Pancreas (tissue), 10 donors: ENCODE measurements around the gene MIDN. TPM values are rescaled to one million over a fixed set of nuclear protein-coding genes. Genes with fewer than 3 reads are reported as not detected.
A peak's percentile ranks its signal among the peaks of the same experiment; 100 is the strongest.

Experiments
- ATAC-seq, 4 donors: fragments of 200-7000 bp; cut with Tn5 transposase; one replicate each; pipeline versions ENCODE4 v1.8.0 to v1.9.1; 2020; ENCODE audit warnings: mild to moderate bottlenecking in 4 of 4, moderate library complexity in 4 of 4
- DNase-seq, 6 donors: peaks; one replicate each; pipeline ENCODE4 v3.0.0-alpha.2; 2020
- FAIRE-seq: peaks from 2 replicates; lab custom pipeline; 2012; peaks lifted over from hg19 to GRCh38; lab: Jason Lieb, UNC
- H3K27ac ChIP-seq, 4 donors: fragments of 200-600 bp; sonication (generic); 1 replicate in 3 of 4; 2 replicates in 1 of 4; pipeline versions ENCODE4 v1.5.0 to v1.8.0; 2020
- H3K27me3 ChIP-seq, 4 donors: fragments of 200-600 bp; one replicate each; pipeline ENCODE4 v1.8.0; 2021
- H3K36me3 ChIP-seq, 3 donors: fragments of 200-600 bp; sonication (generic) in 1 of 3; one replicate each; pipeline versions ENCODE4 v1.5.0 to v1.8.0; 2020 to 2021
- H3K4me1 ChIP-seq, 3 donors: fragments of 200-600 bp; one replicate each; pipeline ENCODE4 v1.8.0; 2021
- H3K4me3 ChIP-seq, 4 donors: fragments of 200-600 bp; sonication (generic) in 2 of 4; one replicate each; pipeline versions ENCODE4 v1.5.0 to v1.8.0; 2020 to 2021
- H3K9me3 ChIP-seq, 4 donors: fragments of 200-600 bp; one replicate each; pipeline ENCODE4 v1.8.0; 2021
- WGBS, 2 donors: extraction: QIAGEN DNeasy Blood & Tissue Kit; methylation state at CpG; one replicate each; pipeline ENCODE4 v1.1.7; 2013; 5-methylcytosine and 5-hydroxymethylcytosine counted together
- intact Hi-C, 3 donors: fragments of 100-400 bp; cut with DNase I; formaldehyde crosslinking; loops; one replicate each; pipeline versions ENCODE4 v1.11.1 to v1.14.2; 2022
- polyA plus RNA-seq, 2 donors: library from polyadenylated mRNA; stranded (reverse); fragments of 200-250 nt; gene quantifications; one replicate each; pipeline ENCODE4 v1.2.3, GENCODE V29; 2013
- total RNA-seq, 6 donors: library from RNA; stranded (reverse); fragmentation: NEBNext Ultra II Directional in 4 of 6; extraction: Animal tissue kit (Norgen Biotek cat#: 25700) in 4 of 6; gene quantifications; one replicate each; pipeline versions ENCODE4 v1.2.1 to v1.2.4, GENCODE V29; 2021 to 2023
- TF ChIP-seq, protein P1 (sequence below), 4 donors: fragments of 200-600 bp; sonication (generic) in 3 of 4; IDR thresholded peaks; one replicate each; pipeline versions ENCODE4 v1.5.0 to v1.8.0; 2021; ENCODE audit warnings: antibody characterized with exemption in 4 of 4
- donor health status: healthy with polysubstance abuse.
- donor health status: DM: no; HTN: no; CAD: no; lungs with moderate emphysema.
- donor health status: DM: no; HTN: no; CAD: no.
- donor health status: control.
- donor health status: control.
- donor health status: Bipolar disorder and iron deficiency.
- donor health status: DM: yes; HTN: yes; CAD: no.
- donor health status: DM: no; HTN: no; CAD: no.
- donor health status: DM: no; HTN: no; CAD: no.
- donor health status: DM: yes; HTN: yes; CAD: no.

Gene MIDN
- total and polyA plus RNA-seq, 8 donors: 32.1 to 78.0 (median 44.4) TPM

DNA sequence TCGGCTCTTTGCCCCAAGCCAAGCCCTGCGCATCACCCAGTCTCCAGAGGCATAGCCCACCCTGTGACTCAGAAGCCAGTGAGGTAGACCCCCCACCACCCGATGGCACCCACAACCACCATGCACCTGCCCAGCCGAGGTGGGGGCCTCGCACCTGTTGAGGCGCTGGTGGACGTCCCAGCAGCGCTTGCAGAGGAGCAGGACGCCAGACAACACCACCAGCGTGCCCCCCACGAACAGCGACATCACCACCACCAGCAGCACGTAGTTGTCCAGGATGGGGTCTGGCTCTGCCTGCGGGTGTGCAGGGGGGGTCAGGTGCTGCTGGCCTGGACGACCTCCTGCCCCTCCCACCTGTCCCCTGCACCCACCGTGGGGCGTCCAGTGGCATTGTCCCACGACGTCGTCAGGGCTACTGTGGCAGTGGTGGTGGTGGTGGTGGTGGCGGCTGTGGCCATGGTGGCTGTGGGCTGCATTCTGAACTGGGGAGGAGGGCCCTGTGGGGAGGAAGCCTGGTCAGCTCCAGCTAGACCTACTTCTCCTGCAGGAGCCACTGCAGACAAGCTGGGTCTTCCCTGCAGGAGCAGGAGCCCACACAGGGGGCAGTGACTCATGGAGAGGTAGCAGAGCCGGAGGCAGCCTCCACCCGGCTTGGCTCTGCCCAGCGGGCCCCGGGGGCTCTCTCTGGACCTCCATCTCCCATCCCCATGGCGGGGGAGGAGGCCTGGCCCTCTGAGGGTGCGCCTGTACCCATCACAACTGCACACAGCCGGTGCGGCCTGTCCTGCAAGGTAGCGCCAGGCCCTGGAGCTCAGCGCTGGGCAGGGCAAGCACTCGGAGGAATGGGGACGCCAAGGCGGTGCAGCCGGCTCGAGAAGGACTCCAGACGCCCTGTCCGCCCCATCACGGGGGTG, 12.5 kb upstream of the MIDN start:
- Histone ChIP-seq H3K27me3 (no peaks in the 10 kb centered on the region), H3K4me3 (no peak overlapping the region), H3K36me3 (no peaks in the 10 kb centered on the region), H3K27ac (no peak overlapping the region), H3K4me1 (peaks cover 18 to 31% (median 29%) of the 10 kb centered on the region in 3 donors), H3K9me3 (no peaks in the 10 kb centered on the region)
- 73 to 82% methylated on average over 39 of the region's 39 CpGs for WGBS, 2 donors
- DNase-seq (no peak), FAIRE-seq (no peak), ATAC-seq (no peak)
- intact Hi-C loops: no loop called here
- TF ChIP-seq, protein P1, sequence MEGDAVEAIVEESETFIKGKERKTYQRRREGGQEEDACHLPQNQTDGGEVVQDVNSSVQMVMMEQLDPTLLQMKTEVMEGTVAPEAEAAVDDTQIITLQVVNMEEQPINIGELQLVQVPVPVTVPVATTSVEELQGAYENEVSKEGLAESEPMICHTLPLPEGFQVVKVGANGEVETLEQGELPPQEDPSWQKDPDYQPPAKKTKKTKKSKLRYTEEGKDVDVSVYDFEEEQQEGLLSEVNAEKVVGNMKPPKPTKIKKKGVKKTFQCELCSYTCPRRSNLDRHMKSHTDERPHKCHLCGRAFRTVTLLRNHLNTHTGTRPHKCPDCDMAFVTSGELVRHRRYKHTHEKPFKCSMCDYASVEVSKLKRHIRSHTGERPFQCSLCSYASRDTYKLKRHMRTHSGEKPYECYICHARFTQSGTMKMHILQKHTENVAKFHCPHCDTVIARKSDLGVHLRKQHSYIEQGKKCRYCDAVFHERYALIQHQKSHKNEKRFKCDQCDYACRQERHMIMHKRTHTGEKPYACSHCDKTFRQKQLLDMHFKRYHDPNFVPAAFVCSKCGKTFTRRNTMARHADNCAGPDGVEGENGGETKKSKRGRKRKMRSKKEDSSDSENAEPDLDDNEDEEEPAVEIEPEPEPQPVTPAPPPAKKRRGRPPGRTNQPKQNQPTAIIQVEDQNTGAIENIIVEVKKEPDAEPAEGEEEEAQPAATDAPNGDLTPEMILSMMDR (IDR thresholded peaks at IDR 0.05): no peak

- Histone ChIP-seq H3K4me3 (peak overlapping the region in 2 of 4 donors; percentile 36 to 54), H3K4me1 (peaks cover 23 to 35% (median 34%) of the 10 kb centered on the region in 3 donors), H3K27me3 (no peaks in the 10 kb centered on the region), H3K9me3 (no peaks in the 10 kb centered on the region), H3K27ac (no peak overlapping the region), H3K36me3 (no peaks in the 10 kb centered on the region)
- FAIRE-seq: no peak
- 28 to 60% methylated on average over 11 to 34 of the region's 42 CpGs for WGBS, 2 donors
- intact Hi-C loops: no loop called here
- no peak for ATAC-seq
- DNase-seq: no peak
- TF ChIP-seq, protein P1 (IDR thresholded peaks at IDR 0.05): no peak
These were observed 11.8 kb upstream of the MIDN start for GRCh38 chr19:1236576-1236975.

- Histone ChIP-seq H3K27ac (no peak overlapping the region), H3K9me3 (no peaks in the 10 kb centered on the region), H3K36me3 (no peaks in the 10 kb centered on the region), H3K4me1 (peaks cover 23 to 31% (median 29%) of the 10 kb centered on the region in 3 donors), H3K4me3 (peak overlapping the region in 3 of 4 donors; percentile 12 to 54 (median 36)), H3K27me3 (no peaks in the 10 kb centered on the region)
- TF ChIP-seq, protein P1 (IDR thresholded peaks at IDR 0.05): no peak
- intact Hi-C loops: no loop called here
- FAIRE-seq: no peak
- ATAC-seq: no peak
- no peak for DNase-seq
- 2% methylated on average over 36 to 60 of the region's 60 CpGs for WGBS, 2 donors
These were observed 11.2 kb upstream of the MIDN start for GRCh38 chr19:1237027-1237659.

GRCh38 chr19:1237754-1238368, 10.5 kb upstream of the MIDN start, which contains the start of gene CBARP:
Gene CBARP, minus strand, starts transcription at chr19:1238005. Its CDS starts 1,905 bp downstream, at chr19:1236100.
- intact Hi-C loops: no loop called here
- H3K4me1 ChIP-seq: peaks cover 24 to 29% (median 28%) of the 10 kb centered on the region in 3 donors

More at GRCh38 chr19:1237754-1238368, 10.5 kb upstream of the MIDN start, which contains the start of gene CBARP:
- WGBS, 2 donors: 1 to 4% methylated on average over 25 to 87 of the region's 87 CpGs
- Histone ChIP-seq H3K27ac (peak within 1 kb of the TSS in 1 of 4 donors; percentile 4), H3K9me3 (no peaks in the 10 kb centered on the region), H3K4me3 (peak within 1 kb of the TSS in 3 of 4 donors; percentile 12 to 54 (median 36)), H3K36me3 (no peaks in the 10 kb centered on the region), H3K27me3 (no peaks in the 10 kb centered on the region)
- TF ChIP-seq, protein P1 (IDR thresholded peaks at IDR 0.05): no peak
- ATAC-seq (no peak), DNase-seq (no peak), FAIRE-seq (no peak)
